ENCODE data around the gene LETM1.

DNA sequence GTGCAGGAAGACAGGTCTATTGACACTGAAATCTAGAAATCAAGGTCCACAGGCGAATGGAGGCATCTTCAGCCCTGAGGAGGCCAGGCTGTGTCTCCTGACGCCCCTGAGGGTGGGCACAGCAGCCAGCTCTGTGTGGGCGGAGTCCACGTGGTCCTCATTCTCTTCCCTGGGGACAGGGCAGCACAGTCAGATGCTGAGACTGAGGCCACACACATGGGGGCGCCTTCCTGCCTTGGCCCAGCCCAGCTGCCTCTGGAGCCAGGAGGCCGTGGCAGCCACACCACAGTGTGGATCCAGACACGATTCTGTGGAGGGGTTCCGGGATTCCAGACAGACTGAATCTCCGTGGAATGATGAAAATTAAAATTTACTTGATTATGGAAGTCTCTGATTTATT, 42.0 kb downstream of the LETM1 start:
- TF ChIP-seq, protein P1, sequence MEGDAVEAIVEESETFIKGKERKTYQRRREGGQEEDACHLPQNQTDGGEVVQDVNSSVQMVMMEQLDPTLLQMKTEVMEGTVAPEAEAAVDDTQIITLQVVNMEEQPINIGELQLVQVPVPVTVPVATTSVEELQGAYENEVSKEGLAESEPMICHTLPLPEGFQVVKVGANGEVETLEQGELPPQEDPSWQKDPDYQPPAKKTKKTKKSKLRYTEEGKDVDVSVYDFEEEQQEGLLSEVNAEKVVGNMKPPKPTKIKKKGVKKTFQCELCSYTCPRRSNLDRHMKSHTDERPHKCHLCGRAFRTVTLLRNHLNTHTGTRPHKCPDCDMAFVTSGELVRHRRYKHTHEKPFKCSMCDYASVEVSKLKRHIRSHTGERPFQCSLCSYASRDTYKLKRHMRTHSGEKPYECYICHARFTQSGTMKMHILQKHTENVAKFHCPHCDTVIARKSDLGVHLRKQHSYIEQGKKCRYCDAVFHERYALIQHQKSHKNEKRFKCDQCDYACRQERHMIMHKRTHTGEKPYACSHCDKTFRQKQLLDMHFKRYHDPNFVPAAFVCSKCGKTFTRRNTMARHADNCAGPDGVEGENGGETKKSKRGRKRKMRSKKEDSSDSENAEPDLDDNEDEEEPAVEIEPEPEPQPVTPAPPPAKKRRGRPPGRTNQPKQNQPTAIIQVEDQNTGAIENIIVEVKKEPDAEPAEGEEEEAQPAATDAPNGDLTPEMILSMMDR (IDR thresholded peaks at IDR 0.05 in 4 of 5, conservative IDR thresholded peaks at IDR 0.05 in 1 of 5): no peak
- TF ChIP-seq POLR2A (IDR thresholded peaks at IDR 0.05): no peak

All from gastrocnemius medialis (tissue), 4 donors.